Mesenchymal stem cell (in vitro differentiated cells and primary cell): ENCODE data around the gene EIF2D.

ENCODE experiments used
- DNase-seq: peaks from one replicate; pipeline ENCODE4 v3.0.0-alpha.2; 2013
- H2AFZ ChIP-seq: one replicate; pipeline ENCODE4 v1.6.1; 2013; ENCODE audit warnings: low read depth, mild to moderate bottlenecking, control low read depth, inconsistent platforms, low read length, moderate library complexity
- H2AK5ac ChIP-seq: 2 replicates; pipeline ENCODE4 v1.6.1; 2013; ENCODE audit warnings: low read length, moderate library complexity, mild to moderate bottlenecking, inconsistent platforms; ENCODE audit not compliant: severe bottlenecking
- H2BK120ac ChIP-seq: one replicate; pipeline ENCODE4 v1.6.1; 2013; ENCODE audit warnings: low read depth, mild to moderate bottlenecking, inconsistent platforms, low read length, moderate library complexity
- H2BK12ac ChIP-seq, 2 experiments: one replicate each; pipeline ENCODE4 v1.6.1; 2013; ENCODE audit warnings: inconsistent platforms in 2 of 2, low read length in 2 of 2, mild to moderate bottlenecking in 2 of 2, moderate library complexity in 2 of 2, control low read depth in 1 of 2
- H2BK15ac ChIP-seq: one replicate; pipeline ENCODE4 v1.6.1; 2013; ENCODE audit warnings: mild to moderate bottlenecking, low read depth, inconsistent platforms; ENCODE audit not compliant: poor library complexity, severe bottlenecking
- H2BK5ac ChIP-seq: 2 replicates; pipeline ENCODE4 v1.6.1; 2013; ENCODE audit warnings: low read depth, mild to moderate bottlenecking, low read length, control low read depth, inconsistent platforms; ENCODE audit not compliant: poor library complexity, severe bottlenecking
- H3K14ac ChIP-seq, 2 experiments: one replicate each; pipeline ENCODE4 v1.6.1; 2013; ENCODE audit warnings: inconsistent platforms in 2 of 2, low read length in 2 of 2, control low read depth in 1 of 2, mild to moderate bottlenecking in 1 of 2, moderate library complexity in 1 of 2
- H3K18ac ChIP-seq, 2 experiments: one replicate each; pipeline ENCODE4 v1.6.1; 2013; ENCODE audit warnings: inconsistent platforms in 2 of 2, low read length in 2 of 2, control low read depth in 1 of 2, low read depth in 1 of 2, mild to moderate bottlenecking in 1 of 2
- H3K23ac ChIP-seq, 2 experiments: one replicate each; pipeline ENCODE4 v1.6.1; 2013; ENCODE audit warnings: inconsistent platforms in 2 of 2, low read length in 2 of 2, mild to moderate bottlenecking in 2 of 2, moderate library complexity in 2 of 2, control low read depth in 1 of 2
- H3K27ac ChIP-seq: 2 replicates; pipeline ENCODE4 v1.5.1; 2013; ENCODE audit warnings: mild to moderate bottlenecking, moderate library complexity, low read length, control low read depth, inconsistent platforms; ENCODE audit not compliant: poor library complexity, severe bottlenecking
- H3K27me3 ChIP-seq, 2 experiments: 2 replicates each; pipeline versions ENCODE4 v1.6.1 to v1.7.0; 2013; ENCODE audit warnings: low read length in 2 of 2, mild to moderate bottlenecking in 2 of 2, moderate library complexity in 2 of 2, control low read depth in 1 of 2, inconsistent platforms in 1 of 2; ENCODE audit not compliant: control insufficient read depth in 1 of 2, insufficient read depth in 1 of 2
- H3K36me3 ChIP-seq, 2 experiments: 2 replicates each; pipeline versions ENCODE4 v1.6.1 to v1.7.0; 2013; ENCODE audit warnings: low read length in 2 of 2, control low read depth in 1 of 2, inconsistent platforms in 1 of 2, low read depth in 1 of 2, mild to moderate bottlenecking in 1 of 2; ENCODE audit not compliant: insufficient read depth in 2 of 2, control insufficient read depth in 1 of 2
- H3K4ac ChIP-seq, 2 experiments: one replicate each; pipeline ENCODE4 v1.6.1; 2013; ENCODE audit warnings: inconsistent platforms in 2 of 2, low read length in 2 of 2, mild to moderate bottlenecking in 2 of 2, moderate library complexity in 2 of 2, control low read depth in 1 of 2, low read depth in 1 of 2
- H3K4me1 ChIP-seq: 2 replicates; pipeline ENCODE4 v1.6.1; 2013; ENCODE audit warnings: low read depth, low read length, control low read depth; ENCODE audit not compliant: control insufficient read depth, insufficient read depth
- H3K4me2 ChIP-seq: 2 replicates; pipeline ENCODE4 v1.6.1; 2013; ENCODE audit warnings: low read length, mild to moderate bottlenecking, inconsistent platforms; ENCODE audit not compliant: poor library complexity, severe bottlenecking
- H3K4me3 ChIP-seq, 2 experiments: 2 replicates each; pipeline versions ENCODE4 v1.5.1 to v1.7.0; 2013; ENCODE audit warnings: low read length in 2 of 2, mild to moderate bottlenecking in 2 of 2, control low read depth in 1 of 2, low read depth in 1 of 2; ENCODE audit not compliant: insufficient read depth in 1 of 2
- H3K79me1 ChIP-seq: replicated peaks from 2 replicates; pipeline ENCODE4 v1.6.1; 2013; ENCODE audit warnings: mild to moderate bottlenecking, control low read depth, low read length, inconsistent platforms; ENCODE audit not compliant: poor library complexity, severe bottlenecking
- H3K9ac ChIP-seq: 2 replicates; pipeline ENCODE4 v1.7.0; 2013; ENCODE audit warnings: mild to moderate bottlenecking, low read length, moderate library complexity
- H3K9me3 ChIP-seq: 2 replicates; pipeline ENCODE4 v1.7.0; 2013; ENCODE audit warnings: mild to moderate bottlenecking, low read length; ENCODE audit not compliant: control insufficient read depth
- H4K8ac ChIP-seq: one replicate; pipeline ENCODE4 v1.6.1; 2013; ENCODE audit warnings: inconsistent platforms, mild to moderate bottlenecking, low read length, moderate library complexity
- H4K91ac ChIP-seq: one replicate; pipeline ENCODE4 v1.6.1; 2013; ENCODE audit warnings: mild to moderate bottlenecking, low read length, inconsistent platforms
- WGBS: methylation state at CpG from one replicate; pipeline ENCODE4 v1.1.7; 2013; ENCODE audit warnings: mixed read lengths; 5-methylcytosine and 5-hydroxymethylcytosine counted together

EIF2D gene

DNA sequence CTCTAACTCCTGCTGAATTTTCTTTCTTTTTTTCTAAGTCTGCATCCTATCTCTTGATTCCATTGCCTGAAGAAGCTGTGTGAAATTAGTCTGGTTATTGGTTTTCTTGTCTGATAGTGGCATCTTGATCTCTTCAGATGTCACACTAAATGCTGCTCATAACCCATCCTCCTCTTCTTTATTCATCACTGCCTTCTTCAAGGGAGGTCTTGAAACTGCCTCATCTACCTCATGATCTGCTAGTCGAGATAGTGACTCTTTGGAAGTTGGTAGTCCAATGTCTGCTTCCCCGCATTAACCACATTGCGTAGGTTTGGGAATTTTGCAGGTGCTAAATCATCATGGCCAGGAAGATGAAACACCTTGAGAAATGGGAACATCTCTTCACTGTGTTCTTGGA, 38.7 kb upstream of the EIF2D start:
- Histone ChIP-seq H4K8ac (no peak overlapping the region), H3K14ac (no peak overlapping the region), H3K23ac (no peak overlapping the region), H3K4me1 (peaks cover 2% of the 10 kb centered on the region), H3K9ac (no peak overlapping the region), H3K4me3 (no peak overlapping the region), H4K91ac (no peak overlapping the region), H3K9me3 (no peaks in the 10 kb centered on the region), H3K79me1 (peaks cover 2% of the 10 kb centered on the region), H3K4ac (no peak overlapping the region), H2BK5ac (no peak overlapping the region), H3K4me2 (no peak overlapping the region), H2AFZ (no peak overlapping the region), H2BK12ac (no peak overlapping the region), H3K27me3 (no peaks in the 10 kb centered on the region), H3K36me3 (peaks cover 16 to 89% of the 10 kb centered on the region in 2 experiments), H2BK120ac (no peak overlapping the region), H2BK15ac (no peak overlapping the region), H3K18ac (no peak overlapping the region), H2AK5ac (no peak overlapping the region), H3K27ac (no peak overlapping the region)
- DNase-seq = no peak
- WGBS = 98% methylated on average over 3 of the region's 3 CpGs

DNA sequence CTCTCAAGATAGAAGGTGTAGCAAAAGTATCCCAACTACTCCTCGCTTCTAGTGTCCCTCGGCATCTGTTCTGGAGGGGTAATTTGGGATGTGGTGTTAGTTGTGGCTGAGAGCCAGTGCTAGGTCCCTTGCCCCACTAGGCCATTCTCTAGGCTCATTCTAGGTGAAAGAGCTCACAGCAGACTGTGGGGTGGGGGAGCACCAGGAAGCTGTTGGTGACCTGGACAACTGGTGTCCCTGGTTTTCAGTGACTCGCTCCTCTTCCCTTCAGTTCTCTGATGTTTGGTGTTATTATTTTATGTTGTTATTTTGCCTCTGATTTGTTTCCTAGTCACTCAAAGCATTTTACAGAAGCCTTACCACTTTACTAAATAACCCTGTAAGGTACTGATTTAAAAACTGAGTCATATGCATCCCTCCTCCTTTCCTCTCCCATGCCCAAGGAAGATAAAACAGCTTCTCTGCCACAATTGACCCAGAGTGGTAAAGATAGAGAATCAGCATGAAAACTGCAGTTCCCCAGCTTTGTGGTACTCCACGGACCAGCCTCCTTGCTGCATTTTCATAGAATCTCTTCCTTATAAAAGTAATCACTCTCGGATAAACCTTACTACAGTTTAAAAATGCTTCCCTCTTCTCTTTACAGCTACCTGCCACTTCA, 37.1 kb upstream of the EIF2D start:
- WGBS = 96% methylated on average over 4 of the region's 5 CpGs
- Histone ChIP-seq H3K9ac (peak overlapping the region; percentile 2), H3K4ac (no peak overlapping the region), H3K14ac (no peak overlapping the region), H2BK5ac (no peak overlapping the region), H2BK12ac (no peak overlapping the region), H3K36me3 (peaks cover 13 to 82% of the 10 kb centered on the region in 2 experiments), H2AK5ac (no peak overlapping the region), H2BK120ac (no peak overlapping the region), H3K4me1 (peaks cover 2% of the 10 kb centered on the region), H3K27me3 (no peaks in the 10 kb centered on the region), H3K9me3 (no peaks in the 10 kb centered on the region), H3K27ac (no peak overlapping the region), H4K91ac (no peak overlapping the region), H4K8ac (no peak overlapping the region), H3K4me2 (no peak overlapping the region), H2BK15ac (no peak overlapping the region), H2AFZ (no peak overlapping the region), H3K23ac (no peak overlapping the region), H3K79me1 (peaks cover 2% of the 10 kb centered on the region), H3K4me3 (no peak overlapping the region), H3K18ac (no peak overlapping the region)
- DNase-seq = no peak

DNA sequence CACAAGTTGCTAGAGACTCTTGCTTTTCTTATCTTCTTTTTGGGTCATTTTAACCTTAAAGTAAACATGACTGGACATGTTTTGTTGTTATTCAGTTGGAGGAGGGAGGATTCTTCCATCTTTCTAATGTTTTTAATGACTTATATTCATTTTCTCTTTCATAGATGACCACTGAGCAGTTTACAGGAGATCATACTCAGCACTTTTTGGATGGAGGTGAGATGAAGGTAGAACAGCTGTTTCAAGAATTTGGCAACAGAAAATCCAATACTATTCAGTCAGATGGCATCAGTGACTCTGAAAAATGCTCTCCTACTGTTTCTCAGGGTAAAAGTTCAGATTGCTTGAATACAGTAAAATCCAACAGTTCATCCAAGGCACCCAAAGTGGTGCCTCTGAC, 35.0 kb upstream of the EIF2D start:
- H3K4me2 ChIP-seq = no peak overlapping the region
- H3K36me3 ChIP-seq = peaks cover 13 to 77% of the 10 kb centered on the region in 2 experiments
- no peak overlapping the region for H2AFZ ChIP-seq
- no peak overlapping the region for H4K91ac ChIP-seq
- no peak overlapping the region for H2BK12ac ChIP-seq
- no peak overlapping the region for H3K27ac ChIP-seq
- no peak overlapping the region for H2BK5ac ChIP-seq
- H3K9me3 ChIP-seq = no peaks in the 10 kb centered on the region
- no peak overlapping the region for H2AK5ac ChIP-seq
- H3K9ac ChIP-seq = no peak overlapping the region
- no peaks in the 10 kb centered on the region for H3K27me3 ChIP-seq
- H3K4me3 ChIP-seq = no peak overlapping the region
- no peak for DNase-seq
- H3K23ac ChIP-seq = no peak overlapping the region
- peaks cover 2% of the 10 kb centered on the region for H3K4me1 ChIP-seq
- H2BK15ac ChIP-seq = no peak overlapping the region
- no peak overlapping the region for H4K8ac ChIP-seq
- H3K4ac ChIP-seq = no peak overlapping the region
- H3K18ac ChIP-seq = no peak overlapping the region
- H2BK120ac ChIP-seq = no peak overlapping the region
- peaks cover 7% of the 10 kb centered on the region for H3K79me1 ChIP-seq
- no peak overlapping the region for H3K14ac ChIP-seq

DNA sequence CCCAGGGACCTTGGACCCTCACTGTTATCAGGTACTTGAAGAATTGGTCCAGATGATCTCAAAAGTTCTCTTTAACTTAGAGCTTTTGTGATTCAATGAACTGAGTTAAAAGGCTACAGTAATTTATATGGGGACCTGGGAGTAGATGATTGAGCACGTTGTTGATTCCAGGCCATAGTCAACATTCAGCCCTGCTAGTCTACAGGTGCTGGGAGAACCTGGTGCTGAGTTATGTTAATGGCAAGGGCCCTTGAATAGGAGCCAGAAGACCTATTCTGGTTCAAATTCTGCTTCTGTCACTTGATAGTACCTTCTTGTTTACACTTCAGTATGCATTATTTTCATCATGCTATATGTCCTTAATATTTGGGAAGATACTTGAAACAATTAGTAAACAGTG, 34.2 kb upstream of the EIF2D start:
- Histone ChIP-seq H3K23ac (no peak overlapping the region), H2BK12ac (no peak overlapping the region), H2BK5ac (no peak overlapping the region), H3K18ac (no peak overlapping the region), H3K27me3 (no peaks in the 10 kb centered on the region), H3K4me3 (no peak overlapping the region), H3K14ac (no peak overlapping the region), H3K4me1 (peaks cover 2% of the 10 kb centered on the region), H3K4ac (no peak overlapping the region), H3K27ac (no peak overlapping the region), H3K36me3 (peaks cover 13 to 73% of the 10 kb centered on the region in 2 experiments), H3K9me3 (no peaks in the 10 kb centered on the region), H2BK15ac (no peak overlapping the region), H3K79me1 (peaks cover 7% of the 10 kb centered on the region), H2BK120ac (no peak overlapping the region), H4K91ac (no peak overlapping the region), H3K9ac (no peak overlapping the region), H3K4me2 (no peak overlapping the region), H2AFZ (no peak overlapping the region), H2AK5ac (no peak overlapping the region), H4K8ac (no peak overlapping the region)
- WGBS = 68% methylated on average over 1 of the region's 1 CpG
- DNase-seq = no peak
